Measurements from ENCODE around the gene HSPA12A. TPM values are rescaled to one million over a fixed set of nuclear protein-coding genes. Genes with fewer than 3 reads are reported as not detected.
"Not testable (repeated sequence)": the region's sequence is repeated elsewhere in the genome, so short reads cannot be mapped to it uniquely, and the experiment has no call there.

Gene HSPA12A
- total and polyA plus RNA-seq, 2 experiments from 2014 or later = 8.3 to 9.6 TPM

GRCh38 chr10:116712519-116712918 is 29.8 kb downstream of the HSPA12A start:
- TF ChIP-seq CTCF (IDR thresholded peaks at IDR 0.05; ENCODE audit: low read depth, low read length) = no peak
- DNase-seq (ENCODE audit: low read depth in 1 of 2, low spot score in 1 of 2) = no peak
- H3K27me3 ChIP-seq = no peaks in the 10 kb centered on the region
- H3K4me1 ChIP-seq (ENCODE audit: low read depth) = no peaks in the 10 kb centered on the region
- no peaks in the 10 kb centered on the region for H3K9me3 ChIP-seq (ENCODE audit: low read depth)
- H3K4me3 ChIP-seq = no peak overlapping the region
- no peaks in the 10 kb centered on the region for H3K36me3 ChIP-seq
- H3K27ac ChIP-seq = no peak overlapping the region

- not testable (repeated sequence) for H3K4me3 ChIP-seq; H3K4me1 ChIP-seq (ENCODE audit: low read depth); H3K36me3 ChIP-seq; DNase-seq (ENCODE audit: low read depth in 1 of 2, low spot score in 1 of 2); H3K27ac ChIP-seq; H3K27me3 ChIP-seq; H3K9me3 ChIP-seq (ENCODE audit: low read depth)
These were observed 30.6 kb downstream of the HSPA12A start for GRCh38 chr10:116711803-116712202.

- Histone ChIP-seq H3K9me3 (ENCODE audit: low read depth) (no peaks in the 10 kb centered on the region), H3K4me1 (ENCODE audit: low read depth) (no peaks in the 10 kb centered on the region), H3K27me3 (no peaks in the 10 kb centered on the region), H3K4me3 (no peak overlapping the region), H3K36me3 (no peaks in the 10 kb centered on the region), H3K27ac (no peak overlapping the region)
- no peak for DNase-seq (ENCODE audit: low read depth in 1 of 2, low spot score in 1 of 2)
- TF ChIP-seq CTCF (IDR thresholded peaks at IDR 0.05; ENCODE audit: low read depth, low read length) = no peak
These were observed 32.3 kb downstream of the HSPA12A start for GRCh38 chr10:116710076-116710475.

GRCh38 chr10:116708877-116709276 is 33.5 kb downstream of the HSPA12A start:
- Histone ChIP-seq H3K4me1 (ENCODE audit: low read depth) (no peaks in the 10 kb centered on the region), H3K9me3 (ENCODE audit: low read depth) (no peaks in the 10 kb centered on the region), H3K36me3 (no peaks in the 10 kb centered on the region), H3K4me3 (no peak overlapping the region), H3K27me3 (no peaks in the 10 kb centered on the region), H3K27ac (no peak overlapping the region)
- no peak for TF ChIP-seq CTCF (IDR thresholded peaks at IDR 0.05; ENCODE audit: low read depth, low read length)
- no peak for DNase-seq (ENCODE audit: low read depth in 1 of 2, low spot score in 1 of 2)

- no peak for TF ChIP-seq CTCF (IDR thresholded peaks at IDR 0.05; ENCODE audit: low read depth, low read length)
- Histone ChIP-seq H3K27ac (no peak overlapping the region), H3K4me3 (no peak overlapping the region), H3K36me3 (no peaks in the 10 kb centered on the region), H3K4me1 (ENCODE audit: low read depth) (no peaks in the 10 kb centered on the region), H3K27me3 (no peaks in the 10 kb centered on the region), H3K9me3 (ENCODE audit: low read depth) (no peaks in the 10 kb centered on the region)
- peak in 1 of 2 donors; percentile 74 for DNase-seq (ENCODE audit: low read depth in 1 of 2, low spot score in 1 of 2)
These were observed 34.0 kb downstream of the HSPA12A start for GRCh38 chr10:116708391-116708821.

- no peak for DNase-seq (ENCODE audit: low read depth in 1 of 2, low spot score in 1 of 2)
- Histone ChIP-seq H3K9me3 (ENCODE audit: low read depth) (no peaks in the 10 kb centered on the region), H3K36me3 (no peaks in the 10 kb centered on the region), H3K4me3 (no peak overlapping the region), H3K4me1 (ENCODE audit: low read depth) (no peaks in the 10 kb centered on the region), H3K27ac (no peak overlapping the region), H3K27me3 (no peaks in the 10 kb centered on the region)
- no peak for TF ChIP-seq CTCF (IDR thresholded peaks at IDR 0.05; ENCODE audit: low read depth, low read length)
These were observed 34.4 kb downstream of the HSPA12A start for GRCh38 chr10:116707981-116708380.
